NCI-H1694 treated with DMSO at 0.1 percent for 48 hours (cell line): ENCODE results near the gene EXOC3L2.

Experiments used
- DNase-seq: peaks from one replicate; lab custom pipeline; 2025; lab: John Stamatoyannopoulos, UW

The EXOC3L2 gene

GRCh38 chr19:45179072-45179891 is 65.9 kb downstream of the EXOC3L2 start:
- DNase-seq = no peak

- peak; percentile 100 for DNase-seq
Observed at GRCh38 chr19:45178262-45179071, 66.7 kb downstream of the EXOC3L2 start, which contains the start of gene BLOC1S3. BLOC1S3 (plus strand) TSS chr19:45178784; CDS start chr19:45179297, 513 bp downstream.

GRCh38 chr19:45177817-45178261 is 67.4 kb downstream of the EXOC3L2 start, which contains the start of gene TRAPPC6A:
TRAPPC6A (minus strand) TSS chr19:45178237; CDS start chr19:45178218, 19 bp downstream.
- DNase-seq = no peak

- no peak for DNase-seq
Observed at GRCh38 chr19:45175515-45176345, 69.5 kb downstream of the EXOC3L2 start.

DNA sequence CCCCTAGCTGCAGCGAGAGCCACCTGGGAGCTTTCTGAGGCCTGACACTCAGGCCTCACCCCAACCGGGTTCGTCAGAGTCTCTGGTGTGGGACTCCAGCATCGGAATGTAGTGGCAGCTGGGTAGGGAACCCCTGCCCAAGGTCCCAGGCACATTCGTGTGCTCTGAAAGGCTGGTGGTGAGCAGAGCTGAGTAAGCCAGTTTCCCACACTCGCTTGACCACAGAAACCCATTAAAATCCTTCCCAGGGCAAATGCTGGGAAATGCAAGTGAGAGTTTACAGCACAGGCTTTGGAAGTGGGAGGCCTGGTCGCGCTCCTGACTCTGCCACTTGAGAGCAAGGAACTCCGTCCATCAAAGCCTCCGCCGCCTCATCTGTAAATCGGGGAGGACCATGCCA is 71.4 kb downstream of the EXOC3L2 start:
- no peak for DNase-seq

GRCh38 chr19:45172611-45173208 is 72.5 kb downstream of the EXOC3L2 start:
- DNase-seq = no peak

GRCh38 chr19:45172173-45172572 is 73.0 kb downstream of the EXOC3L2 start:
- DNase-seq = no peak

DNA sequence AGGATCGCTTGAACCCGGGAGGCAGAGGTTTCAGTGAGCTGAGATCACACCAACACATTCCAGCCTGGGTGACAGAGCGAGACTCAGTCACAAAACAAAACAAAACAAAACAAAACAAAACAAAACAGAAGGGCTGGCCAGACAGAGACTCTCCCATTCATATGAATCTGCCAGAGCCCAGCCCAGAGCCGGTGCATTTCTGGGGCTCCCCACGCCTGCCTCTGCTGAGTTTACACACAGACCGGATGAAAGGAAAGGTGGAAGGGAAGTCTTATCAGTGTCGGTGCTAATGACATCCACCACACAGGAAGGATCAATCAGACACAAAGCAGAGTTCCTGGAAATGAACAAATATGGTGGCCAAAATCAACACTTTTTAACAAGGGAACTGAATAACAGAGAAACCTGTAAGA is 74.0 kb downstream of the EXOC3L2 start:
- DNase-seq = no peak

- DNase-seq = no peak
Observed at GRCh38 chr19:45170146-45171106, 74.8 kb downstream of the EXOC3L2 start.

GRCh38 chr19:45169602-45170001 is 75.6 kb downstream of the EXOC3L2 start:
- no peak for DNase-seq

GRCh38 chr19:45168767-45169351 is 76.3 kb downstream of the EXOC3L2 start:
- DNase-seq = peak; percentile 18

DNA sequence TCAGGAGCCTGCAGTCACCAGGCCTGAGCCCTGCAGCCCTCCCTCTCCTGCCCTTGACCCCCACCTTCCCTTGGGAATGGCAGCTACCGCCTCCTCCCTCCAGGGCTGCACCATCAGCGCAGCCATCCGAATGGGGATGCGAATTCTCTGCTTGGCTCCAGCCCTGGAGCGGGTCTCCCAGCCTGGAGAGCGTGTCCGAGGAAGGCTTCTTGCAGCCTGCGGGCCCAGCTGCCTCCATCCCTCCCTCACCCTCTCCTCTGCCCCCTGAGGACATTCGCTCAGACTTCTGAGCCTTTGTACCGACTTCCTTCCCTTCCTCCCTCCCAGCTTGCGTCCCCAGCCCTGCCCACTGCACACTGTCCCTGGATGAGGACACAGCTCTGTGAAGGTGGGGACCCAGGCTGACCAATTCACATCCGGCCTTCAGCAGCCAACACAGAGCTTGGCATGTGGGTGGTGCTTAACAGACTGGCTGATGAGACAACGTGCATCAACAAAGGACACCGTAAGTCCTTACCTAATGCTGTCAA is 78.4 kb downstream of the EXOC3L2 start:
- no peak for DNase-seq

GRCh38 chr19:45164577-45165335 is 80.5 kb downstream of the EXOC3L2 start:
- DNase-seq = no peak

GRCh38 chr19:45163751-45164460 is 81.3 kb downstream of the EXOC3L2 start:
- no peak for DNase-seq

GRCh38 chr19:45163156-45163555 is 82.1 kb downstream of the EXOC3L2 start:
- no peak for DNase-seq

DNA sequence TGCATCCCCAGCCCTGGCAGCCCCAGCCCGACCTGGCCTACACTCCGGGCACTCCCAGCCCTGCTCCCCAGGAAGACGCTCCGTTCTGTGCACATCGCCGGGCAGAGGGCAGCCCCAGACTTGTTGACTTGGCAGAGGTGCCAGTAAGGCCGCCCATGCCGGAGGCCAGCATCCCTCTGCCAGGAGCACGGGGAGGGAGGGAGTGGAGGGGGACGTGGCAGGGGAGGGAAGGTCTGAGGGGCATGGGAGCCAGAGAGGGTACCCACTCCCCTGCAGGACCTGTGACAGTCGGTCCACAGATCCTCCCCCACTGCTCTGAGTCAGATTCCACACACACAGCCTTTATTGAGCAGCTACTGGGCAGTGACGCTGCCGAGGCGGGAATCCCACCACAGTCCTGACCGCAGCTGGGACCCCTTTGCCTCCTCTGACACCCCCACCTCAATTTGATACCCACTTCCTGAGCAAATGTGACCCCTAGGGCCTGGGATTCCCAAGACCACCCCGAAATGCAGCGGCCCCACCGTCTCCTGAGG is 82.5 kb downstream of the EXOC3L2 start:
- DNase-seq = peak; percentile 64
